Esophagus muscularis mucosa (tissue), 3 donors: Measurements from ENCODE around the gene IFIT3.

ENCODE experiments used
- EP300 ChIP-seq: sonication (generic); formaldehyde crosslinking; IDR thresholded peaks from one replicate; pipeline ENCODE4 v1.6.1; 2017; ENCODE audit warnings: antibody characterized with exemption
- POLR2A ChIP-seq: fragments of 450-650 bp; IDR thresholded peaks from one replicate; pipeline ENCODE4 v1.6.1; 2017; ENCODE audit warnings: antibody characterized with exemption, moderate library complexity, mild to moderate bottlenecking, low read depth
- POLR2AphosphoS5 ChIP-seq, 2 donors: sonication (generic); formaldehyde crosslinking; IDR thresholded peaks; one replicate each; pipeline ENCODE4 v1.6.1; 2017; ENCODE audit warnings: antibody characterized with exemption in 2 of 2

DNA sequence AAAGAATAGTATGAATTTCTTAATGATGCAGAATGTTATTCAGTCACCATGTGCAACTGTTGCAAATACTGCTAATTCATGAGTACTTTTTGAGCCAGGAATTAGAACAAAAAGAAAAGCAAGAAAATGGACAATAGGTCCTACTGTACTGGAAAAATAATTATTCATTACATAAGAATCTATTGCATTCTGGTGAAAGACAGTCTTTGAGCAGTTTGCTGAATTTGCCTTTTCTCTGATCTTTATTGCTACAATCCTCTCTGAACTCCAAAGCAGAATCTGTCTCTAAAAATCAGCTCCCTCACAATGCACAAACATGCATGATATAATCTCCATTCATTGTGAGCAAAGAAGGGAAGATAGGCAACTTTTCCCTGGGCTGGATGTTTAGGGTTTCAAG lies 13.1 kb upstream of the IFIT3 start:
- no peak for TF ChIP-seq POLR2A
- no peak for TF ChIP-seq POLR2AphosphoS5 (IDR thresholded peaks at IDR 0.05)
- TF ChIP-seq EP300, result no peak
